H1 (cell line): Measurements from ENCODE around the gene TOB2.

Source experiments
- CBX8 ChIP-seq: fragments of 300-800, 300-1000 bp; sonication (generic); IDR thresholded peaks from 2 replicates; pipeline ENCODE4 v1.7.1; 2016; ENCODE audit warnings: low read depth, low read length, borderline replicate concordance
- CEBPB ChIP-seq: IDR thresholded peaks from 2 replicates; pipeline ENCODE4 v1.6.1; 2012; ENCODE audit warnings: low read depth, low read length
- CTCF ChIP-seq, 3 experiments: IDR thresholded peaks; 1 replicate in 2 of 3; 2 replicates in 1 of 3; pipeline versions ENCODE4 v1.5.1 to v1.6.1; 2011; ENCODE audit warnings: low read length in 3 of 3, mild to moderate bottlenecking in 3 of 3, inconsistent platforms in 2 of 3, low read depth in 1 of 3, moderate library complexity in 1 of 3; ENCODE audit not compliant: insufficient read depth in 1 of 3; ENCODE audit errors: control extremely low read depth in 1 of 3
- EZH2 ChIP-seq: fragments of 200-600 bp; sonication (generic); IDR thresholded peaks from 2 replicates; pipeline ENCODE4 v1.7.1; 2012; ENCODE audit warnings: low read depth, mild to moderate bottlenecking, moderate library complexity, low read length, inconsistent platforms; ENCODE audit not compliant: severe bottlenecking
- NANOG ChIP-seq: IDR thresholded peaks from 2 replicates; pipeline ENCODE4 v1.6.1; 2011; ENCODE audit warnings: low read length, low read depth, mild to moderate bottlenecking, inconsistent platforms; ENCODE audit not compliant: insufficient read depth, poor library complexity, severe bottlenecking
- POLR2A ChIP-seq, 2 experiments: IDR thresholded peaks; 1 replicate in 1 of 2; 2 replicates in 1 of 2; pipeline ENCODE4 v1.6.1; 2011; ENCODE audit warnings: low read depth in 2 of 2, low read length in 2 of 2, mild to moderate bottlenecking in 2 of 2; ENCODE audit errors: control extremely low read depth in 1 of 2
- SP1 ChIP-seq: IDR thresholded peaks from 2 replicates; pipeline ENCODE4 v1.6.1; 2011; ENCODE audit warnings: low read depth, low read length
- SP2 ChIP-seq: IDR thresholded peaks from 2 replicates; pipeline ENCODE4 v1.6.1; 2012; ENCODE audit warnings: mild to moderate bottlenecking, low read length, inconsistent platforms

GRCh38 chr22:41474872-41475451 lies 28.4 kb upstream of the TOB2 start:
- TF ChIP-seq EZH2 (no peak), CTCF (IDR thresholded peaks at IDR 0.05; ENCODE audit: control extremely low read depth in 1 of 3, insufficient read depth in 1 of 3, low read depth in 1 of 3, low read length in 3 of 3) (no peak), SP2 (no peak), CBX8 (no peak), POLR2A (IDR thresholded peaks at IDR 0.05; ENCODE audit: control extremely low read depth in 1 of 2, low read depth in 2 of 2, low read length in 2 of 2) (no peak), NANOG (no peak), SP1 (no peak), CEBPB (no peak)
